GM18870 (cell line): ENCODE measurements around the gene ETF1.
"Not testable (repeated sequence)": the region's sequence is repeated elsewhere in the genome, so short reads cannot be mapped to it uniquely, and the experiment has no call there.

Source experiments
- ATAC-seq: cut with Tn5 transposase; IDR thresholded peaks from one replicate; pipeline ENCODE4 v1.9.1; 2021; ENCODE audit warnings: moderate library complexity; ENCODE audit not compliant: unreplicated experiment

The ETF1 gene

DNA sequence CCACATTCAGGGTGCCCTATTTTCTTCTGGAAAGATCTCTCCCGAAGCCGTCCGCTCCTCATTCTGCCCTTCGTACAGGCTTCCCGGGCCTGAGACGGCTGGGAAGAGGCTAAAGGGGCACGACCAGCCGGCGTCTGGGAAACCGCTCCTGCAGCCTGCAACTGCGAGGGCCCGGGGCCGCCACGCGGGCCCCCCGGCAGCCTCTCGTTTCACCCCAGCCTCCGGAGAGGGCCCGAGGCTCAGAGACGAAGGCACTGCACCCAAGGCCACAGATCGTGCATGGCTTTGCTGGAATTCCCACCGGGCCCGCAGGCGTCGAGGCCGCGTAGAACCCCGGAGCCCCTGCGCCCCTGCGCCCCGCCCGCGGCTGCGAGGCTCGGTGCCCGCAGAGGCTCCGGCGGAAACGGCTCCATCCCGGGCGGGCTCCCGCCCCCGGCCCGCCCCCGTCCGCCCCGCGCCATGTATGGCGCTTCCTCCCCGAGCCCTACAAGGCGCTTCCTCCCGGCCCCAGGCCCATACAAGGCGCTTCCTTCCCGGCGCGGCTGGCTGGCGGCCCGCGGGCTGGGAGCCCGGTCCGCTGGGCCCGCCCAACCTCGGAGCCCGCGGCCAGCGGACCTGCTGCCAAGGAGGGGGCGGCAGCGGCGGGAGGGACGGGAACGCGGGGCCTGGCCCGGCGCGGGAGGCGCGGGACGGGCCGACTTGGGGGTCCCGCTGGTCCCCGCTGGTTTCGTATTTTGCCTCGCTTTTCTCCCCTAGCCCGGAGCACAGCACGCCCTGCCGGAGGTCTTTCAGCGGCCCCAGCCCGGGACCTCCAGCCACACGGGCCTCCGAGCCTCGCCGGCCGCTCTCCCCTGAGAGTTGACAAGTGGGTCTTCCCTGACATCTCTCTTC, 51.1 kb downstream of the ETF1 start:
- ATAC-seq: peak; percentile 76

DNA sequence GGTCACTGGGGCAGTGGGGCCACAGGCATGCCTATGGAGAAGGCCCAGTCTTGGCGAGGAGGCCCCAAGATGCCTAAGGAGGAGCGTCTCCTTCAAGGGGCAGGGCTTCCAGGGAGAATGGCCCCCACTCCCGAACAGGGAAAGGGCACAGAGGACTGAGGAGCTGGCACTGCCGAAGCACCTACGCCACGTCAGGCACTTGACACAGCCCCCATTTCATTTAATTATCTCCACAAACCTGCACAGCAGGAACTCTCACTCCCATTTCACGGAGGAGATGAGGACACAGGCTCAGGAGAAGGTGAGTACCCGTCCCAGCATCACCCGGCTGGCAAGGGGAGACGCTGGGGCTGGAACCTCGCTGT, 51.8 kb downstream of the ETF1 start:
- no peak for ATAC-seq

- ATAC-seq: no peak
Measured at GRCh38 chr5:138490648-138491283, 52.3 kb downstream of the ETF1 start.

DNA sequence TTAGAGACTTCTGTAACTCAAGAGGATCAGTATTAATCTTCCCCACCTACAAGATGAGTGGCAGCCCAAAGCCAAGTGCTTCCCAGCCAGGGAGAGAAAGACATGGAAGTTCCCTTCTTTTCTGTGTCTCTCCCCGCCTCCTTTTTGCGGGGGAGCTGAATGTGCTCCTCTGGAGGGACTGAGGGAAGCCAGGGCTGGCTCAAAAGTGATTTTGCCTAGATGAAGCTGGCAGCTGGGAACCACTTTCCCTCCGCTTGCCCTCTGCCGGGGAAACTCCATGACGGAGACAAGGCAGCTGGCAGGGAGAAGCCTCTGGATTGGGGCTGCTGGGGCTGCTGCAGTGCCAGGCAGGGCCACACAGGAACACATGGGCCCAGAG, 53.4 kb downstream of the ETF1 start:
- ATAC-seq: no peak

GRCh38 chr5:138488481-138488945, 54.5 kb downstream of the ETF1 start:
- no peak for ATAC-seq

DNA sequence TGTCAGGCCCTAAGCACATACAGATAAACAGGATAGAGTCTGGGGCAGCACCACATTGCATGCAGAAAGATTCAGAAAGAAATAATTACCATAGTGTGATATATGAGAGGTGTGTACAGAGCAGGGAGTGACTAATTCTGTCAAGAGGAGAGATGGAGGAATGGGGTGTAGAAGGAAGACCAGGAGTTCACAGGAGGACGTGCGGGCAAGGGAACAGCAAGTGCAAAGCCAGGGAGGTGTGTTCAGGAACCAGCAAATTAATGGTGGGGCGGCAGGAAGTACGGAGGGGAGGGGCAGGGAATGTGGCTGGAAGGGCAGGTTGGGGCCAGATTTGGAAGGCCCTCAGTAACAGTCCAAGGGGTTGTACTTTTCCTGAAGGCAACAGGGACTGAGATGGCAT, 60.4 kb downstream of the ETF1 start:
- ATAC-seq: no peak

- ATAC-seq: no peak
Measured at GRCh38 chr5:138476918-138477317, 66.1 kb downstream of the ETF1 start.

GRCh38 chr5:138473151-138473550, 69.9 kb downstream of the ETF1 start:
- not testable (repeated sequence) for ATAC-seq

GRCh38 chr5:138472353-138472752, 70.7 kb downstream of the ETF1 start:
- ATAC-seq: no peak

DNA sequence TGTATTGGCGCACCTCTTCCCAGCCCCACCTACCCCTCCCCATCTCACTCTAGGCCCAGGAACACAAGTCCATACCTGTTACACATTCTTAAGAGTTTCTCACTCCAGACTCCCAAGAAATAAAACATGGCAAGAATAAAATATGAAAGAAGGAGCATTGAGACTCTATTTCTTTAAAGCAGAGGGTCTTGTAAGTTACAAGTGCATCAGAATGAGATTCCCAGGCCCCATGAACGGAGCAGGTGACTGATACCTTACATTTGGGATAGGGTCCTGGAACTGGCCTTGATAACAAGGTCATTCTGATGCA, 72.0 kb downstream of the ETF1 start:
- no peak for ATAC-seq

- ATAC-seq: no peak
Measured at GRCh38 chr5:138470322-138471051, 72.5 kb downstream of the ETF1 start.

DNA sequence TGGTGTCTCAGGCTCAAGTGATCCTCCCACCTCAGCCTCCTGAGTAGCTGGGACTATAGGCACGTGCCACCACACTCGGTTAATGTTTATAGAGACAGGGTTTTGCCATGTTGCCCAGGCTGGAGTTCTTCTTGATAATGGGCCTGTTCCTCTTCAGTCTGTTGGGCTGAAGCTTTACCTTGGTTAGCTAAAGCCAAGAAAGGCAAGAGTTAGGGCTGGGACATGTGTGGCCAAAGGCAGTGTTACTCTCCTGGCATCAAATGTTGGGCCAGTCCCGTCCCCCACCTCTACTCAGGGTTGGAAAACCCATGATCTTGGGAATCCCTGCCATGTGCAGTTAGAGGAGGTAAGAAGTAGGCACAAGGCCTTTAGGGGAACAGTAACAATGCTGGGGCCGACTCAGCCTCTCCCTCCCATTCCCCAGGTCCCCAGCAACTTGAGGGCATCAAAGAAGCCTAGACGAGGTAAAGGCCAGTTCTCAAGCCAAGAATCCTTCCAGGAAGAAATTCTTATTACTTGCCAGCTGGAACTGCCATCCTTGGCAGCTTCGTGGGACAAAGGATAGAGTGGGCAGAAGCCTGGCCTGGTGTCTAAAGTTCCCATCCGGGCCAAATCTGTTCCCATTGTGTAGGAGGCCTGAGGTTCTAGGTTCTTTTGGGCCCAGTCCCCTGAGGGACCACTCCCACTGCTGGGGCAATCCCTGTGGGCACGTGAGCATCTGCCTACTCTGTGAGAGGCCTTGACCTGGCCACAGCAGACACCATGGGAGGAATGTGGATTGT, 73.3 kb downstream of the ETF1 start:
- no peak for ATAC-seq

DNA sequence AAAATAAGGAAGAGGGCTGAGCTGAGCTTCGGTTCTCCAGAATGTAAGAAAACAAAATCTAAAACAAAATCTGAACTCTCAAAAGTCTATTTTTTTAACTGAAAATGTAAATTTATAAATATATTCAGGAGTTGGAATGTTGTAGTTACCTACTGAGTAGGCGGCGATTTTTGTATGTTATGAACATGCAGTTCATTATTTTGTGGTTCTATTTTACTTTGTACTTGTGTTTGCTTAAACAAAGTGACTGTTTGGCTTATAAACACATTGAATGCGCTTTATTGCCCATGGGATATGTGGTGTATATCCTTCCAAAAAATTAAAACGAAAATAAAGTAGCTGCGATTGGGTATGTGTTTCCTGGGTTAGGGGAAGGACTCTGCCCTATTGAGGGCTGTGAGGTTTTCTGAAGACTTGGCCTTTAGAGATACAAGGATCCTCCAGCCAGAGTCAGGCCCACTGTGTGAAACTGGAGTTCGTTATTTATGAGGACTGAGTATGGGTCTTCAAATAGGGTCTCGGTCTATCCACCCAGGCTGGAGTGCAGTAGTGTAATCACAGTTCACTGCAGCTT, 74.0 kb downstream of the ETF1 start:
- ATAC-seq: no peak

DNA sequence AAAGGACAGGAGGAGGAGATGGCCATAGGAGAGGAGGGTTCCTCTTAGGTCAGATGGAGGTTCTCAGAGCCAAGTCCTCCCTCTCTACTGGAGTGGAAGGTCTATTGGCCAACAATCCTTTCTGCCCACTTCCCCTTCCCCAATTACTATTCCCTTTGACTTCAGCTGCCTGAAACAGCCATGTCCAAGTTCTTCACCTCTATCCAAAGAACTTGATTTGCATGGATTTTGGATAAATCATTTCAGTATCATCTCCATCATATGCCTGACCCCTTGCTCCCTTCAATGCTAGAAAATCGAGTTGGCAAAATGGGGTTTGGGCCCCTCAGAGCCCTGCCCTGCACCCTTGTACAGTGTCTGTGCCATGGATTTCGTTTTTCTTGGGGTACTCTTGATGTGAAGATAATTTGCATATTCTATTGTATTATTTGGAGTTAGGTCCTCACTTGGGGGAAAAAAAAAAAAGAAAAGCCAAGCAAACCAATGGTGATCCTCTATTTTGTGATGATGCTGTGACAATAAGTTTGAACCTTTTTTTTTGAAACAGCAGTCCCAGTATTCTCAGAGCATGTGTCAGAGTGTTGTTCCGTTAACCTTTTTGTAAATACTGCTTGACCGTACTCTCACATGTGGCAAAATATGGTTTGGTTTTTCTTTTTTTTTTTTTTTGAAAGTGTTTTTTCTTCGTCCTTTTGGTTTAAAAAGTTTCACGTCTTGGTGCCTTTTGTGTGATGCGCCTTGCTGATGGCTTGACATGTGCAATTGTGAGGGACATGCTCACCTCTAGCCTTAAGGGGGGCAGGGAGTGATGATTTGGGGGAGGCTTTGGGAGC, 74.7 kb downstream of the ETF1 start:
- no peak for ATAC-seq

GRCh38 chr5:138467711-138468132, 75.3 kb downstream of the ETF1 start:
- ATAC-seq: no peak

- ATAC-seq: no peak
Measured at GRCh38 chr5:138466900-138467710, 75.9 kb downstream of the ETF1 start.

DNA sequence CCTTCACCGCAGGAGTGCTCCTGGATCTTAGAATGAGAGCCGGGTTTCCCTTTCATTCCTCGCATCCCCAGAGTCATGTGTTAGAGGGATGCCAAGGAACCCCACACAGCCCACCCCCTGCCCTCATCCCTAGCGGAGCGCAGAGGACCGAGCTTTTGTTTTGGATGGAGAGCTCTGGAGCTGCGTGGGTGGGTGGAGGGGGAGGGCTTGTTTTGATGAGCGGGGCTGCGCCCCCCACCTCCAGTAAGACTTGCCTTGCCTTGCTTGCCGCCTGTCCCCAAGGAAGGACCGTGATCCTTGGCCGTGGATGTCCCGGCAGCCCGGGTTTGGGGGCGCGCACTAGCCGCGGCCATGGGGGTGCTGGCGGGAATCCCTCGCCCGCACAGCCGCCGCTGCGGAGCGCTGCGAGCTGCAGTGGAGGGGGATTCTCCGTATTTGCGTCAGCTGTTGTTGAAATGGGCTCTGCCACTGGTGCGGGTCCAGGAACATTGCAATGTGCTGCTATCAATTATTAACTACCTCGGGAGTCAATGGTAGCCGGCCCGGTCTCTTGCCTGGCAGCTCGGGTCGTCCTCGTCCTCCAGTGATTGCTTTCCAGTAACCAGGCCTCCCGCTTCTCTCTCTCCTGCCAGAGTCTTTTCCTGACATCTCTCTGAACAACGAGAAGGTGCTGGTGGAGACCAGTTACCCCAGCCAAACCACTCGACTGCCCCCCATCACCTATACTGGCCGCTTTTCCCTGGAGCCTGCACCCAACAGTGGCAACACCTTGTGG, 76.7 kb downstream of the ETF1 start:
- ATAC-seq: no peak
